ENCODE results near the gene JPH4. TPM values are rescaled to one million over a fixed set of nuclear protein-coding genes. Genes with fewer than 3 reads are reported as not detected.
"Not testable (repeated sequence)": the region's sequence is repeated elsewhere in the genome, so short reads cannot be mapped to it uniquely, and the experiment has no call there.

Gene JPH4
- total RNA-seq, 1 experiment from 2014 or later, result not detected

- DNase-seq (ENCODE audit: low read depth), result no peak
- in situ Hi-C loops (cut with HindIII; ENCODE audit: low pct_unique_long_range_greater_than_20kb, low sequenced_read_pairs), result no loop called here
Observed at GRCh38 chr14:23542261-23542660, 36.3 kb downstream of the JPH4 start.

- in situ Hi-C loops (cut with HindIII; ENCODE audit: low pct_unique_long_range_greater_than_20kb, low sequenced_read_pairs), result no loop called here
- DNase-seq (ENCODE audit: low read depth), result no peak
Observed at GRCh38 chr14:23540141-23540469, 38.5 kb downstream of the JPH4 start.

GRCh38 chr14:23539248-23540140 lies 39.1 kb downstream of the JPH4 start:
- in situ Hi-C loops (cut with HindIII; ENCODE audit: low pct_unique_long_range_greater_than_20kb, low sequenced_read_pairs), result no loop called here
- no peak for DNase-seq (ENCODE audit: low read depth)

- in situ Hi-C loops (cut with HindIII; ENCODE audit: low pct_unique_long_range_greater_than_20kb, low sequenced_read_pairs), result no loop called here
- no peak for DNase-seq (ENCODE audit: low read depth)
Observed at GRCh38 chr14:23538785-23539184, 39.8 kb downstream of the JPH4 start.

GRCh38 chr14:23538050-23538718 lies 40.4 kb downstream of the JPH4 start:
- no peak for DNase-seq (ENCODE audit: low read depth)
- in situ Hi-C loops (cut with HindIII; ENCODE audit: low pct_unique_long_range_greater_than_20kb, low sequenced_read_pairs), result no loop called here

- DNase-seq (ENCODE audit: low read depth), result no peak
- in situ Hi-C loops (cut with HindIII; ENCODE audit: low pct_unique_long_range_greater_than_20kb, low sequenced_read_pairs), result no loop called here
Observed at GRCh38 chr14:23537351-23538049, 41.1 kb downstream of the JPH4 start.

GRCh38 chr14:23536906-23537305 lies 41.7 kb downstream of the JPH4 start:
- in situ Hi-C loops (cut with HindIII; ENCODE audit: low pct_unique_long_range_greater_than_20kb, low sequenced_read_pairs); DNase-seq (ENCODE audit: low read depth): not testable (repeated sequence)

- in situ Hi-C loops (cut with HindIII; ENCODE audit: low pct_unique_long_range_greater_than_20kb, low sequenced_read_pairs), result no loop called here
- DNase-seq (ENCODE audit: low read depth), result no peak
Observed at GRCh38 chr14:23536494-23536893, 42.1 kb downstream of the JPH4 start.

- in situ Hi-C loops (cut with HindIII; ENCODE audit: low pct_unique_long_range_greater_than_20kb, low sequenced_read_pairs), result no loop called here
- DNase-seq (ENCODE audit: low read depth), result no peak
Observed at GRCh38 chr14:23535943-23536342, 42.6 kb downstream of the JPH4 start.

GRCh38 chr14:23533652-23534435 lies 44.7 kb downstream of the JPH4 start:
- DNase-seq (ENCODE audit: low read depth), result no peak
- in situ Hi-C loops (cut with HindIII; ENCODE audit: low pct_unique_long_range_greater_than_20kb, low sequenced_read_pairs), result no loop called here

GRCh38 chr14:23532658-23533057 lies 45.9 kb downstream of the JPH4 start:
- no peak for DNase-seq (ENCODE audit: low read depth)
- in situ Hi-C loops (cut with HindIII; ENCODE audit: low pct_unique_long_range_greater_than_20kb, low sequenced_read_pairs), result no loop called here

- no peak for DNase-seq (ENCODE audit: low read depth)
- in situ Hi-C loops (cut with HindIII; ENCODE audit: low pct_unique_long_range_greater_than_20kb, low sequenced_read_pairs), result no loop called here
Observed at GRCh38 chr14:23531391-23531790, 47.2 kb downstream of the JPH4 start.

- no peak for DNase-seq (ENCODE audit: low read depth)
- in situ Hi-C loops (cut with HindIII; ENCODE audit: low pct_unique_long_range_greater_than_20kb, low sequenced_read_pairs), result no loop called here
Observed at GRCh38 chr14:23530375-23531055, 48.1 kb downstream of the JPH4 start.

GRCh38 chr14:23529016-23529415 lies 49.6 kb downstream of the JPH4 start:
- in situ Hi-C loops (cut with HindIII; ENCODE audit: low pct_unique_long_range_greater_than_20kb, low sequenced_read_pairs), result no loop called here
- DNase-seq (ENCODE audit: low read depth), result no peak

- in situ Hi-C loops (cut with HindIII; ENCODE audit: low pct_unique_long_range_greater_than_20kb, low sequenced_read_pairs), result no loop called here
Observed at GRCh38 chr14:23528555-23528954, 50.0 kb downstream of the JPH4 start.

GRCh38 chr14:23525611-23526010 lies 53.0 kb downstream of the JPH4 start:
- in situ Hi-C loops (cut with HindIII; ENCODE audit: low pct_unique_long_range_greater_than_20kb, low sequenced_read_pairs), result no loop called here
- no peak for DNase-seq (ENCODE audit: low read depth)

More at GRCh38 chr14:23528555-23528954, 50.0 kb downstream of the JPH4 start:
- DNase-seq (ENCODE audit: low read depth), result peak; percentile 7

- in situ Hi-C loops (cut with HindIII; ENCODE audit: low pct_unique_long_range_greater_than_20kb, low sequenced_read_pairs), result no loop called here
- DNase-seq (ENCODE audit: low read depth), result no peak
Observed at GRCh38 chr14:23524954-23525353, 53.6 kb downstream of the JPH4 start.
